ENCODE measurements around the gene AUTS2.

Gene AUTS2

DNA sequence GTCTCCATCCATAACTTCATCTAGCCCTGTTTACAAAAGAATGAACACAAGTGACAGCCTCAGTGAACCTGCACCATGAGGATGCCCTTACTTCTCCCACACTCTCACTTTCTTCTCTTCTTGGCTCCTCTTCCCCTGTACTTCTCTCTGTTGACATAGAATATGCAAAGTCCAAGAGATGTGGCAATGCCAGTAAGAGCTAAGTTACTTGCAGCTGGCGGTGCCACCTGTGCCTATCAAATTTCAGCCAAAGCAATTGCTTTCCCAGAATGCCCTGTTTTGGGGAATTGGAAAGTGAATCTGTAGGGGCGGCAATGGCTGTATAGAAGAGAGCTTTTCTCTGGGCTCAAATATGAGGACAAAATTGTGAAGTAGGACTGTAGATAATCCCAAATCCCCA is 557.8 kb downstream of the AUTS2 start:
- Histone ChIP-seq H3K18ac (ENCODE audit: low read length) (no peak overlapping the region), H3K4me1 (ENCODE audit: control insufficient read depth, low read depth, low read length) (no peaks in the 10 kb centered on the region), H3K79me1 (ENCODE audit: low read length) (no peaks in the 10 kb centered on the region), H4K8ac (ENCODE audit: low read depth, low read length) (no peak overlapping the region), H3K27ac (ENCODE audit: low read depth, low read length) (no peak overlapping the region), H2BK120ac (ENCODE audit: low read depth, low read length) (no peak overlapping the region), H3K4me2 (ENCODE audit: low read length) (no peak overlapping the region), H2AK5ac (ENCODE audit: low read length) (no peak overlapping the region), H3K23ac (ENCODE audit: low read length) (no peak overlapping the region), H3K9ac (ENCODE audit: low read length) (no peak overlapping the region), H2BK15ac (replicated peaks; ENCODE audit: low read depth) (no peak overlapping the region), H3K27me3 (ENCODE audit: insufficient read depth, low read length, poor library complexity) (no peaks in the 10 kb centered on the region), H4K5ac (ENCODE audit: low read length) (no peak overlapping the region), H3K4me3 (ENCODE audit: low read length) (no peak overlapping the region), H2BK5ac (ENCODE audit: low read length) (no peak overlapping the region), H3K79me2 (ENCODE audit: control insufficient read depth, insufficient read depth, low read length) (no peaks in the 10 kb centered on the region), H3K36me3 (ENCODE audit: control insufficient read depth, insufficient read depth, low read length) (no peaks in the 10 kb centered on the region), H3K56ac (ENCODE audit: low read length) (no peak overlapping the region), H3K4ac (ENCODE audit: low read depth, low read length) (no peak overlapping the region)
- DNase-seq = no peak
- no CpG with 5 or more reads among the region's 2 CpGs for WGBS (ENCODE audit: extremely low coverage, insufficient coverage, low lambda C conversion rate)

DNA sequence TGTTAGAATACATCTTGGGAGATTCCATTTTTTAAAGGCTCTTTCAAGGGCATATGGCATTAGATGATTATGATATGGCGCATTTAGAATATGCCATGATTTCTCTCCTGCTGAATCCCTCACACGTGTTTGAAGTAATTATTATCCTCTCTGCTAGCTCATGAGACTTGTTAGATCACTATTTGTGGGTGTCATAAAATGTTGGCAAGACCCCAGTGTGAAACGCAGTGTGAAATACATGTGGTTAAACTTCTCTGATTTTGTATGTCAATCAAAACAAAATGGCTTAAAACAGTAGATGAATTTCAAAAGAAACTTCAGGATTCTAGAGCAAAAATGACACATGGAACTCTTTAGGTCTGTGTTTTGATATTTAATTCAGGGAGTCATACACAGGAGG is 560.8 kb downstream of the AUTS2 start:
- Histone ChIP-seq H3K4ac (ENCODE audit: low read depth, low read length) (no peak overlapping the region), H3K4me2 (ENCODE audit: low read length) (no peak overlapping the region), H3K56ac (ENCODE audit: low read length) (no peak overlapping the region), H2BK120ac (ENCODE audit: low read depth, low read length) (no peak overlapping the region), H2AK5ac (ENCODE audit: low read length) (no peak overlapping the region), H2BK5ac (ENCODE audit: low read length) (no peak overlapping the region), H3K79me1 (ENCODE audit: low read length) (no peaks in the 10 kb centered on the region), H3K27ac (ENCODE audit: low read depth, low read length) (no peak overlapping the region), H3K23ac (ENCODE audit: low read length) (no peak overlapping the region), H2BK15ac (replicated peaks; ENCODE audit: low read depth) (no peak overlapping the region), H3K27me3 (ENCODE audit: insufficient read depth, low read length, poor library complexity) (no peaks in the 10 kb centered on the region), H3K4me3 (ENCODE audit: low read length) (no peak overlapping the region), H3K36me3 (ENCODE audit: control insufficient read depth, insufficient read depth, low read length) (no peaks in the 10 kb centered on the region), H3K79me2 (ENCODE audit: control insufficient read depth, insufficient read depth, low read length) (no peaks in the 10 kb centered on the region), H4K5ac (ENCODE audit: low read length) (no peak overlapping the region), H3K18ac (ENCODE audit: low read length) (no peak overlapping the region), H4K8ac (ENCODE audit: low read depth, low read length) (no peak overlapping the region), H3K4me1 (ENCODE audit: control insufficient read depth, low read depth, low read length) (no peaks in the 10 kb centered on the region), H3K9ac (ENCODE audit: low read length) (no peak overlapping the region)
- no CpG with 5 or more reads among the region's 3 CpGs for WGBS (ENCODE audit: extremely low coverage, insufficient coverage, low lambda C conversion rate)
- DNase-seq = no peak

- no CpG with 5 or more reads among the region's 7 CpGs for WGBS (ENCODE audit: extremely low coverage, insufficient coverage, low lambda C conversion rate)
- H2AK5ac ChIP-seq (ENCODE audit: low read length) = no peak overlapping the region
- H3K18ac ChIP-seq (ENCODE audit: low read length) = no peak overlapping the region
- H3K4ac ChIP-seq (ENCODE audit: low read depth, low read length) = no peak overlapping the region
- no peak overlapping the region for H3K9ac ChIP-seq (ENCODE audit: low read length)
- H3K23ac ChIP-seq (ENCODE audit: low read length) = no peak overlapping the region
- no peaks in the 10 kb centered on the region for H3K27me3 ChIP-seq (ENCODE audit: insufficient read depth, low read length, poor library complexity)
- DNase-seq = peak; percentile 52
- H3K36me3 ChIP-seq (ENCODE audit: control insufficient read depth, insufficient read depth, low read length) = no peaks in the 10 kb centered on the region
- H2BK120ac ChIP-seq (ENCODE audit: low read depth, low read length) = no peak overlapping the region
- H3K4me2 ChIP-seq (ENCODE audit: low read length) = no peak overlapping the region
- no peaks in the 10 kb centered on the region for H3K4me1 ChIP-seq (ENCODE audit: control insufficient read depth, low read depth, low read length)
- no peaks in the 10 kb centered on the region for H3K79me1 ChIP-seq (ENCODE audit: low read length)
- H2BK15ac ChIP-seq (replicated peaks; ENCODE audit: low read depth) = no peak overlapping the region
- H3K27ac ChIP-seq (ENCODE audit: low read depth, low read length) = no peak overlapping the region
- H3K56ac ChIP-seq (ENCODE audit: low read length) = no peak overlapping the region
- no peaks in the 10 kb centered on the region for H3K79me2 ChIP-seq (ENCODE audit: control insufficient read depth, insufficient read depth, low read length)
- no peak overlapping the region for H4K5ac ChIP-seq (ENCODE audit: low read length)
- H2BK5ac ChIP-seq (ENCODE audit: low read length) = no peak overlapping the region
- H4K8ac ChIP-seq (ENCODE audit: low read depth, low read length) = no peak overlapping the region
- no peak overlapping the region for H3K4me3 ChIP-seq (ENCODE audit: low read length)
These were observed 567.3 kb downstream of the AUTS2 start for GRCh38 chr7:70165477-70166170.

DNA sequence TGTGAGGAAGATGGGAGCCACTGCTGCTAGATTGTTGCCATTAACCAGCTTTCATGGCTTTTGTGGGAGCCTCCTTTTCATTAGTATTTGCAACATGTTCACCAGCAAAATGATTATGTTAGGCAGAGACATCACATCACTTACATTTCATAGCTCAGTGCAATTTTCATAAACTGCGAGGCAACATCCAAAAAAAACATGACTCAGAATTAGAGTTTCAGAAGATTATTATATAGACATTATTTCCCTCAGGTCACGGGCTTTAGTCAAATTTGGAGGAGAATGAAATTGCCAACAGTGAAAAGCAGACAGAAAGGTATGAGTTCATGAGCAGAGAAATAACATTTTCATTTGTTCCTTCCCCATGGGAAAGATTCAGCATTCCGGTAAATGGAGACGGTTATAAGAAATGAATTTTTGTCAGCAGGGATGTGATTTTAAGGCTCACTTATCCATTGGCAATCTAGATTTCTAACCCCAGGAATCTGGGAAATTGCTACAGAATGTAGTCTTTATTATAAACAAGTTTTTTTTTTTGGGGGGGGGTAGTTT is 573.2 kb downstream of the AUTS2 start:
- no peak overlapping the region for H4K8ac ChIP-seq (ENCODE audit: low read depth, low read length)
- H3K9ac ChIP-seq (ENCODE audit: low read length) = no peak overlapping the region
- no peak overlapping the region for H2BK120ac ChIP-seq (ENCODE audit: low read depth, low read length)
- no peak overlapping the region for H3K4ac ChIP-seq (ENCODE audit: low read depth, low read length)
- no peak for DNase-seq
- no peaks in the 10 kb centered on the region for H3K27me3 ChIP-seq (ENCODE audit: insufficient read depth, low read length, poor library complexity)
- no peaks in the 10 kb centered on the region for H3K79me1 ChIP-seq (ENCODE audit: low read length)
- no peaks in the 10 kb centered on the region for H3K4me1 ChIP-seq (ENCODE audit: control insufficient read depth, low read depth, low read length)
- no peak overlapping the region for H4K5ac ChIP-seq (ENCODE audit: low read length)
- H3K18ac ChIP-seq (ENCODE audit: low read length) = no peak overlapping the region
- H3K56ac ChIP-seq (ENCODE audit: low read length) = no peak overlapping the region
- H2BK5ac ChIP-seq (ENCODE audit: low read length) = no peak overlapping the region
- no peak overlapping the region for H3K23ac ChIP-seq (ENCODE audit: low read length)
- no peak overlapping the region for H3K27ac ChIP-seq (ENCODE audit: low read depth, low read length)
- no peak overlapping the region for H3K4me2 ChIP-seq (ENCODE audit: low read length)
- H2BK15ac ChIP-seq (replicated peaks; ENCODE audit: low read depth) = no peak overlapping the region
- H3K4me3 ChIP-seq (ENCODE audit: low read length) = no peak overlapping the region
- H2AK5ac ChIP-seq (ENCODE audit: low read length) = no peak overlapping the region
- H3K79me2 ChIP-seq (ENCODE audit: control insufficient read depth, insufficient read depth, low read length) = no peaks in the 10 kb centered on the region
- no CpG with 5 or more reads among the region's 4 CpGs for WGBS (ENCODE audit: extremely low coverage, insufficient coverage, low lambda C conversion rate)
- no peaks in the 10 kb centered on the region for H3K36me3 ChIP-seq (ENCODE audit: control insufficient read depth, insufficient read depth, low read length)

DNA sequence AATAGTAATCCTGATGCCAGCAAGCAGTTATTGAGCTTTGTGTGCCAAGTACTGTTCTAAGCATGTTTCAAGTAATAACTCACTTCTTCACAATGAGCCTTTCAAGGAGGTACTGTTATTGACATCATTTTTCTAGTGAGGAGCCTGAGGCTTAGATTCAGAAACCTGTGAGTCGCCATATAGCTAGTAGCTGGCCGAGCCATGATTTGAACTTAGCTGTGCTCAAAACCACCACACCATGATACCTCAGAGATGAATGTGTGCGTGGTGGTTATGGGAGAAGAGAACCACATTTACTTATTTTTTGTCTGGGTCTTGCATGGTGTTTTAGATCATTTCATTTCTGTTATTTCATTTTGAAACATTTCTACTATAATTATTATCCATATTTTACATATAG is 578.9 kb downstream of the AUTS2 start:
- no peaks in the 10 kb centered on the region for H3K36me3 ChIP-seq (ENCODE audit: control insufficient read depth, insufficient read depth, low read length)
- no peak overlapping the region for H2BK5ac ChIP-seq (ENCODE audit: low read length)
- WGBS (ENCODE audit: extremely low coverage, insufficient coverage, low lambda C conversion rate) = no CpG with 5 or more reads among the region's 3 CpGs
- no peaks in the 10 kb centered on the region for H3K4me1 ChIP-seq (ENCODE audit: control insufficient read depth, low read depth, low read length)
- no peak overlapping the region for H3K56ac ChIP-seq (ENCODE audit: low read length)
- no peaks in the 10 kb centered on the region for H3K27me3 ChIP-seq (ENCODE audit: insufficient read depth, low read length, poor library complexity)
- H3K4me2 ChIP-seq (ENCODE audit: low read length) = no peak overlapping the region
- no peak overlapping the region for H3K23ac ChIP-seq (ENCODE audit: low read length)
- H3K27ac ChIP-seq (ENCODE audit: low read depth, low read length) = no peak overlapping the region
- H4K5ac ChIP-seq (ENCODE audit: low read length) = no peak overlapping the region
- no peak overlapping the region for H3K4ac ChIP-seq (ENCODE audit: low read depth, low read length)
- no peaks in the 10 kb centered on the region for H3K79me2 ChIP-seq (ENCODE audit: control insufficient read depth, insufficient read depth, low read length)
- no peaks in the 10 kb centered on the region for H3K79me1 ChIP-seq (ENCODE audit: low read length)
- H3K18ac ChIP-seq (ENCODE audit: low read length) = no peak overlapping the region
- H4K8ac ChIP-seq (ENCODE audit: low read depth, low read length) = no peak overlapping the region
- H2AK5ac ChIP-seq (ENCODE audit: low read length) = no peak overlapping the region
- no peak overlapping the region for H3K9ac ChIP-seq (ENCODE audit: low read length)
- H2BK15ac ChIP-seq (replicated peaks; ENCODE audit: low read depth) = no peak overlapping the region
- no peak overlapping the region for H3K4me3 ChIP-seq (ENCODE audit: low read length)
- no peak for DNase-seq
- H2BK120ac ChIP-seq (ENCODE audit: low read depth, low read length) = no peak overlapping the region

DNA sequence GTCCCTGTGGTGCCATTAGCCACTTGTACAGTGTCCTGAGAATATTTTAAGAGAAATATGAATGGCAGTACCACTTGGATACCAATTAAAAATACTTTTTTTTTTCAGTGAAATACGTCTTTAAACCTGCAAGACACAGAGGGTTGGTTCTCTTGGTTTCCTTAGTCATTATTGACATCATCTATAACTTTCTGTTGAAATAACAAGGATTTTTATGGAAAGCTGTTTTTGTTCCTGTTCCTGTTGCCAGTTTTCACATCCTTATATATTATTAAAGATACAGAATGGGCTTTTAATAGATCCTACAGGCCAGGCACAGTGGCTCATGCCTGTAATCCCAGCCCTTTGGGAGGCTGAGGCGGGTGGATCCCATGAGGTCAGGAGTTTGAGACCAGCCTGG is 579.9 kb downstream of the AUTS2 start:
- no peak overlapping the region for H2BK15ac ChIP-seq (replicated peaks; ENCODE audit: low read depth)
- H3K36me3 ChIP-seq (ENCODE audit: control insufficient read depth, insufficient read depth, low read length) = no peaks in the 10 kb centered on the region
- no peaks in the 10 kb centered on the region for H3K27me3 ChIP-seq (ENCODE audit: insufficient read depth, low read length, poor library complexity)
- H3K56ac ChIP-seq (ENCODE audit: low read length) = no peak overlapping the region
- H2BK5ac ChIP-seq (ENCODE audit: low read length) = no peak overlapping the region
- H3K4ac ChIP-seq (ENCODE audit: low read depth, low read length) = no peak overlapping the region
- H3K79me2 ChIP-seq (ENCODE audit: control insufficient read depth, insufficient read depth, low read length) = no peaks in the 10 kb centered on the region
- no peak overlapping the region for H3K9ac ChIP-seq (ENCODE audit: low read length)
- H3K79me1 ChIP-seq (ENCODE audit: low read length) = no peaks in the 10 kb centered on the region
- H2AK5ac ChIP-seq (ENCODE audit: low read length) = no peak overlapping the region
- H2BK120ac ChIP-seq (ENCODE audit: low read depth, low read length) = no peak overlapping the region
- no peak overlapping the region for H3K4me2 ChIP-seq (ENCODE audit: low read length)
- whole genome bisulfite sequencing (ENCODE audit: extremely low coverage, insufficient coverage, low lambda C conversion rate) = no CpG with 5 or more reads among the region's 2 CpGs
- no peak overlapping the region for H3K23ac ChIP-seq (ENCODE audit: low read length)
- peaks cover under 1% of the 10 kb centered on the region for H3K4me1 ChIP-seq (ENCODE audit: control insufficient read depth, low read depth, low read length)
- no peak overlapping the region for H4K8ac ChIP-seq (ENCODE audit: low read depth, low read length)
- DNase-seq = no peak
- no peak overlapping the region for H3K4me3 ChIP-seq (ENCODE audit: low read length)
- no peak overlapping the region for H4K5ac ChIP-seq (ENCODE audit: low read length)
- no peak overlapping the region for H3K18ac ChIP-seq (ENCODE audit: low read length)
- no peak overlapping the region for H3K27ac ChIP-seq (ENCODE audit: low read depth, low read length)

Measured in mesendoderm (in vitro differentiated cells).